ENCODE results near the gene TMEM163. TPM values are rescaled to one million over a fixed set of nuclear protein-coding genes. Genes with fewer than 3 reads are reported as not detected.

TMEM163 gene
- polyA plus RNA-seq, 6 donors from 2014 or later: 0.33 to 1.0 (median 0.47) TPM

DNA sequence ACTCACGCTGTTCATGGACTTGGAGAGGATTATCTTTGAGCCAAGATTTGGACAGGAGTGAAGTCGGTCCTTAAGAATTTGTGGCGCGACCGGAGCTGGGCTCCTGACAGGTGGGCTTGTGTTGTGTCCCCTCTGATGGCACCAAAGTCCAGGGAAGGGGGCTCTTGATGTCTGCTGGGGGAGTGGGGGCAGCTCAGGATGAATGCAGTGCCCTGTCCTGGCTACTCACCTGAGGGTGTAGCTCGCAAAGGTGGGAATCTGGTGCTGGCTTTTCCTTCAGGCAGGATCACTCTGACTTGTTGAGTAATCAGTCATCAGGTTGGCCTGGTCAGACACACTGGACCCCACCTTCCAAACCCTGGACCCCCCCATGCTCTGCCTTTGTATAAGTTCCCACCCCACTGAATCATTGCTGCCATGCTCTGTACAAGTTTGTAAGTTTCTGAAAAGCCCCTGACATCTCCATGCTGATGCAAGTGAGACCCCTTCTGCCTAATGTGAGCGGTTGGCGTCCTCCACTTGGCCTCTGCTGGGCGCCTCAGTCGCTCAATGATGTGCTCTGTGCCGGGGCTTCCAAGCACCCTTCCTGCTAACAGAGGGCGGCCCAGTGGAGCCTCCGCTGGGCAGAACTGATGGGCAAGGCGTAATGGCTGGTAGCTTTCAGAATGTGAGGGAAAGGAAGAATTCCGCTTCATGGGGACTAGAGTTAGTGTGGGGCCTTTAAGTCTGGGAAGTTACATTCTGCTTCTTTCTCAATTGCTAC is 268.9 kb downstream of the TMEM163 start:
- Mint-ChIP-seq H3K4me1 (peaks cover 3 to 13% (median 11%) of the 10 kb centered on the region in 3 donors), H3K27me3 (no peaks in the 10 kb centered on the region), H3K36me3 (peaks cover 8 to 10% of the 10 kb centered on the region in 2 donors), H3K9me3 (peaks cover 0 to 2% (median 0%) of the 10 kb centered on the region in 7 donors), H3K27ac (peak overlapping the region in 3 of 6 donors; percentile 14 to 95 (median 78)), H3K4me3 (no peak overlapping the region)
- ATAC-seq (ENCODE audit: low read depth in 2 of 2): no peak
- no peak for DNase-seq

DNA sequence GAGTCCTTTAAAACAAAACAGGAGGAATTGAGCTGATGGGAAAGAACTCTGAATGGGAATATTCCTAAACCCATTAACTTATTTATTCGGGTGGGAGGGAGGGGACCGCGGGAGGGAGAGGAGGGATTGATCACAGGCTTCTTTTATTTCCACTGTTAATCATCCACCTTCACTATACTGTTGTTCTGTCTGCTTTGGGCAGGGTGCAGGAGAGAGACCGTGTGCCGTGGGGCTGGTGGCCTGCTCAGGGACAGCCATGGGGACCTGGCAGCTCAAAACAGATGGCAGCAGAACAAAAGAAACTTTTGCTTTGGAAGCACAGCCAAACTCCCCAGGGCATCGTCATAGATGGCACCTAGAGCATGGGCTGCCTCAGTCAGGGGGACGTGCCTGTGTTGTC is 269.6 kb downstream of the TMEM163 start:
- Mint-ChIP-seq H3K27me3 (no peaks in the 10 kb centered on the region), H3K27ac (peak overlapping the region in 4 of 6 donors; percentile 32 to 83 (median 74)), H3K4me3 (no peak overlapping the region), H3K4me1 (peaks cover 3 to 11% (median 11%) of the 10 kb centered on the region in 3 donors), H3K36me3 (peaks cover 8 to 10% of the 10 kb centered on the region in 2 donors), H3K9me3 (peaks cover 0 to 2% (median 0%) of the 10 kb centered on the region in 7 donors)
- DNase-seq (no peak), ATAC-seq (ENCODE audit: low read depth in 2 of 2) (no peak)

DNA sequence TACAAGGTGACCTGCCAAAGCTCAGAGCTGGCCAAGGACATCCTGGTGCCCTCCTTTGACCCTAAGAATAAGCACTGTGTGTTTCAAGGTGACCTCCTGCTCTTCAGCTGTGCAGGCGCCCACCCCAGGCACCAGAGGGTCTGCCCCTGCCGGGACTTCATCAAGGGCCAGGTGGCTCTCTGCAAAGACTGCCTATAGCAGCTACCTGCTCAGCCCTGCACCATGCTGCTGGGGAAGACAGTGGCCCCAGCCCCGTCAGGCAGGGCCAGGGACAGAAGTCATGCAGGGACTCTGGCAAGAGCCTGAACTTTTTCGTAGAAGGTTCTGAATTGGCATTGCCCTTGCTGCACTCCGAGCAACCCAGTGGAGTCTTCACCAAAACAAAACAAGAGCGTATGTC is 270.1 kb downstream of the TMEM163 start:
- Mint-ChIP-seq H3K36me3 (peaks cover 8 to 10% of the 10 kb centered on the region in 2 donors), H3K27ac (peak overlapping the region in 4 of 6 donors; percentile 15 to 78 (median 42))

DNA sequence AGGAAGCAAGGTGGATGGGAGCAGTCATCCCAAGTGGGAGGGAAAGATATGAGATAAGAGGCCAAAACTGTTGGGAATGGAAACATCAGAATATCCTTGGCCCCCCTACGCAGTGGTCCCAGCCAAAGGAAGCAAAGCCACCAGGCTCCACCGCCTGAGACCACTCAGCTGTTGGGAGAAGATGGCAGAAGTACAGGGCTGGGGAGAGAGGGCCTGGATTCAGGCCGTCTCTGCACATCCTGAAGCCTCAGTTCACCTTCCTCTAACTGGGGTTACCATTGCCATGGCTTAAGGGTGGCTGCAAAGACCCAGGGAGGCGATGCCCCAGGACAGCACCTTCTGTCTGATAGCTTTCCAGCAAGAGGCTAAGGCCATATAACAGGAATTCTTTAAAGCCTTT is 271.1 kb downstream of the TMEM163 start:
- Mint-ChIP-seq H3K4me3 (no peak overlapping the region), H3K27me3 (no peaks in the 10 kb centered on the region), H3K4me1 (peaks cover 6 to 11% (median 11%) of the 10 kb centered on the region in 3 donors), H3K36me3 (peaks cover 8 to 10% of the 10 kb centered on the region in 2 donors), H3K27ac (peak overlapping the region in 1 of 6 donors; percentile 28), H3K9me3 (peaks cover 0 to 2% (median 0%) of the 10 kb centered on the region in 7 donors)
- no peak for ATAC-seq (ENCODE audit: low read depth in 2 of 2)
- DNase-seq: no peak

More for the DNA sequence above, 270.1 kb downstream of the TMEM163 start:
- peaks cover 3 to 11% (median 11%) of the 10 kb centered on the region in 3 donors for H3K4me1 Mint-ChIP-seq
- ATAC-seq (ENCODE audit: low read depth in 2 of 2): no peak
- no peak for DNase-seq
- peaks cover 0 to 2% (median 0%) of the 10 kb centered on the region in 7 donors for H3K9me3 Mint-ChIP-seq
- H3K27me3 Mint-ChIP-seq: no peaks in the 10 kb centered on the region
- H3K4me3 Mint-ChIP-seq: peak overlapping the region in 1 of 8 donors; percentile 12

DNA sequence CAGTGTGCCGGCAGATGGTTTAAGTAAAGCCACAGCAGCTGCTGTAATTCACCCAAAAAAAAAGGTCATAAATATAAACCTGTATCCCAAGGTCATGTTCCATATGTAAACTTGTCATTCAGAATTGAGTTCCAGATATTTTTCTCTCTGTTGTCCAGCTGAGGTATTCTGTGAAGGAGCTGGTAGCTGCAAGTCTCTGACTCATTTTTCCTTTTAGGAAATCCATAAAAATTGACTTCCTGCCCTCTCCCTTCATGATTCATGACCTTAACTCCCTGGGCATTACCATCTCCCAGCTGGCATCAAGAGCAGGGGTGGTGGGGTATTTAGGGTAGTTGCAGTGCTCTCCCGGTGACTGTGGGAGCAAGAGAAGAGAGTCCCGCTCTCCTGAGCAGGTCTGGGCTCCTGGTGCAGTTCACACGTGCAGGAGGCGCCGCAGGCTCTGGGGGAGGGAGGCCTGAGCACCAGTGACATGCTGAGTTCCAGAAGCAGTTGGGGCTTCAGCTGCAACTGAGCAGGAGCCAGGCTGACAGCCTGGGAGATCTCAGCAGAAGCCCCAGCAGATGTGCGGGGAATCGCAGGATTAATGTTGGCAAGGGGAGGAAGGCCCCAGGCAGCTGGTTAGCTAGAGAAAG is 272.3 kb downstream of the TMEM163 start:
- ATAC-seq (ENCODE audit: low read depth in 2 of 2): no peak
- Mint-ChIP-seq H3K4me1 (peaks cover 6 to 11% (median 11%) of the 10 kb centered on the region in 3 donors), H3K36me3 (peaks cover 4 to 8% of the 10 kb centered on the region in 2 donors), H3K4me3 (no peak overlapping the region), H3K27me3 (no peaks in the 10 kb centered on the region), H3K27ac (peak overlapping the region in 3 of 6 donors; percentile 26 to 70 (median 38)), H3K9me3 (peaks cover 0 to 2% (median 0%) of the 10 kb centered on the region in 7 donors)
- DNase-seq: no peak

DNA sequence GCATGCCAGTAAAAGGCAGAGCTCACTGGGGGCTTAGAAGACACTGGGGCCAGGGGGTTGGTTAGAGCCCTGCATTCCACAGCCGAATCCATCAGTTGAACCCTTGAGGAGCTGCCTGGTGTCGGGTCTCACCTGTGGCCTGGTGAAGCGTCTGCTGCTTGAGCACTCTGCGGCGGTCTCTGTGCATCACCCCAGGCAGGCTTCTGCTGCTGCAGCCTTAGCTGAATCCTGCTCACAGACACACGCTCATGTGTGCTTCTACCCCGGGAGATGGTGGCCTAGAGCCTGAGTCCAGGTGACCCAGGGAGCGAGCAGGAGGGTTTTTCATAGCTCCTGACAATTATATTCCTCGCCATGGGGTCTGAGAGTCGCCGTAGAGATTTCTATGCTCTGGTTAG is 272.8 kb downstream of the TMEM163 start:
- ATAC-seq (ENCODE audit: low read depth in 2 of 2) (no peak), DNase-seq (no peak)
- Mint-ChIP-seq H3K9me3 (peaks cover 0 to 2% (median 0%) of the 10 kb centered on the region in 7 donors), H3K4me3 (no peak overlapping the region), H3K27ac (peak overlapping the region in 2 of 6 donors; percentile 26 to 49), H3K36me3 (peaks cover 4 to 12% of the 10 kb centered on the region in 2 donors), H3K27me3 (no peaks in the 10 kb centered on the region), H3K4me1 (peaks cover 7 to 8% (median 8%) of the 10 kb centered on the region in 3 donors)

DNA sequence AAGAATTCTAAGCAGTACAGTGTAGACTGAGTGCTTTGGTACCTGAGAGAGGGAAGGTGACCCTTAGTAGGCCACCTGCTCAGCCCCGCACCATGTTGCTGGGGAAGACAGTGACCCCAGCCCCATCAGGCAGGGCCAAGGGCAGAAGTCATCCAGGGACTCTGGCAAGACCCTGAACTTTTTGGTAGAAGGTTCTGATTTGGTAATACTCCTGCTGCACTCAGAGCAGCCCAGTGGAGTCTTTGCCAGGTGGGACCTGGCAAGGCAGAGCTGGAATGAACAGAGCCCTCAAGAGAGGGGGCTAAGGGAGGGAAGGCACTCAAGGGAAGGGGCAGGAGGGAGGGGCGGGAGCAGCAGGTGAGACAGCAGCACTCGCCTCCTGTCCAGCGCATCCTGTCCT is 273.7 kb downstream of the TMEM163 start:
- no peak for DNase-seq
- Mint-ChIP-seq H3K9me3 (peaks cover 0 to 2% (median 0%) of the 10 kb centered on the region in 7 donors), H3K36me3 (peaks cover 8 to 19% of the 10 kb centered on the region in 2 donors), H3K4me3 (peak overlapping the region in 1 of 8 donors; percentile 5), H3K4me1 (peaks cover 0 to 9% (median 4%) of the 10 kb centered on the region in 3 donors), H3K27ac (peak overlapping the region in 2 of 6 donors; percentile 26 to 73), H3K27me3 (no peaks in the 10 kb centered on the region)
- ATAC-seq (ENCODE audit: low read depth in 2 of 2): no peak

DNA sequence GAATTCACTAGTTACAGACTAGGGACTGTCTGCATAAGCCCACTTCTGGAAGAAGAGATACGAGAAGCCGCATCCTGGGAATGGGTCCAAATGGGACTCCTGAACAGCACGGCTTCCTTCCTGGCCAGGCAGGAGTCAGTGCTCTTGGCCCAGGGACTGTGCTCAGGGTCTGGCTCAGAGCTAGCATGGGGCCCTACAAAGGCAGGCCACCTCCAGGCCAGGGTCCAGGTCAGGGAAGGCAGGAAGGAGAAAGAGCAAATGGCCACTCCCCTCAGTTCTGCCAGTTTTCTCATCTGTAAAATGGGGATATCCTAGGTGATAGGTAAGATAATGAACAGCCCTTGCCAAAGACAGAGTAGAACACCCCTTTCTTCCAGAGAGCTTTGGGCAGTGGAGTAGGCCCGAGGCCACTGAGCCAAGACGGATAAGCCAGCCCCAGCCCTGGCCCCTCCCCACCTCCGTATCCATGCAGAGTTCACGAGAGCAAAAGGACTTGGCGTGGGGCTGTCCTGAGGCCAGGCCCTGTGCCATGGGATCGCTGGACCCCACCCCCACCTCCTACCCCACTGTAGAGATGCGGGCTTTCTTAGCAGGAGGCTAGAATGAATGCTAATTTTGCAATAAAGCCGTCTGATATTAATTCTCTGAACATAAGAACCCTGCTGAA is 274.9 kb downstream of the TMEM163 start:
- peak overlapping the region in 1 of 8 donors; percentile 9 for H3K4me3 Mint-ChIP-seq
- DNase-seq (no peak), ATAC-seq (ENCODE audit: low read depth in 2 of 2) (no peak)
- peaks cover 12 to 24% of the 10 kb centered on the region in 2 donors for H3K36me3 Mint-ChIP-seq
- H3K27ac Mint-ChIP-seq: peak overlapping the region in 1 of 6 donors; percentile 52
- peaks cover 0 to 2% (median 0%) of the 10 kb centered on the region in 7 donors for H3K9me3 Mint-ChIP-seq
- H3K27me3 Mint-ChIP-seq: no peaks in the 10 kb centered on the region
- H3K4me1 Mint-ChIP-seq: peaks cover 0 to 9% (median 4%) of the 10 kb centered on the region in 3 donors

DNA sequence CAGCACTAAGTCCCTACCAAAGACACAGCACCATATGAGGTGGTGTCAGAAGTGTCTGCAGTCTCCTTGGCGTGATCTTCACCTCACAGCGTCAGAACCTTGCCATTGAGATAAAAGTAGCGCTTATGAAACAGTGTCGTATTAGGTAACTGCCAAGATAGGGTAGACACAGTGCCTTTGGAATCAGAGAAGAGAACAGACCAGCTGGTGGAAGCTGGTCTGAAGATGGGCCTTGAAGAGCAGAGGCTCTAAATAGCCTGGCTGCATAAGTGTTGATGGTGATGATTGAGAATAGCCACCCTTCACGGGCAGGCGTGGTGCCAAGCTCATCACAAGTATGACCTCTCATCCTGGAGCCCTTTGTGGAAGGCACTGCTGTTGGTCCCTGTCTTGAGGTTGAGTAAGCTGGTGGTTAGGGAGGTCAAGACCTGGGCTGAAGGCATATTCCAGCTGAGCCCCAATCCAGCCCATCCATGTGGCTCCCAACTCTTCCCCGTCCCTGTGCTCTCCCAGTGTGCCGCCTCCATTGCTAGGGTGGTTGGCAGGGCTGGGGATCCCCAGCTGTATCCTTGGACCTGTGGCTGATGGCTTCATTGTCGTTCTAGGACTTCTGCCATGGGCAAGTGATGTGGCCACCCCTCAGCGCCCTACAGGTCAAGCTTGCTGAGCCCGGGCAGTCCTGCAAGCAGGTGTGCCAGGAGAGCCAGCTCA is 277.5 kb downstream of the TMEM163 start:
- H3K27ac Mint-ChIP-seq: peak overlapping the region in 4 of 6 donors; percentile 37 to 88 (median 65)
- DNase-seq (no peak), ATAC-seq (ENCODE audit: low read depth in 2 of 2) (no peak)
- H3K4me3 Mint-ChIP-seq: peak overlapping the region in 1 of 8 donors; percentile 15
- no peaks in the 10 kb centered on the region for H3K9me3 Mint-ChIP-seq
- H3K36me3 Mint-ChIP-seq: peaks cover 8 to 16% of the 10 kb centered on the region in 2 donors
- no peaks in the 10 kb centered on the region for H3K27me3 Mint-ChIP-seq
- peaks cover 0 to 5% (median 4%) of the 10 kb centered on the region in 3 donors for H3K4me1 Mint-ChIP-seq

DNA sequence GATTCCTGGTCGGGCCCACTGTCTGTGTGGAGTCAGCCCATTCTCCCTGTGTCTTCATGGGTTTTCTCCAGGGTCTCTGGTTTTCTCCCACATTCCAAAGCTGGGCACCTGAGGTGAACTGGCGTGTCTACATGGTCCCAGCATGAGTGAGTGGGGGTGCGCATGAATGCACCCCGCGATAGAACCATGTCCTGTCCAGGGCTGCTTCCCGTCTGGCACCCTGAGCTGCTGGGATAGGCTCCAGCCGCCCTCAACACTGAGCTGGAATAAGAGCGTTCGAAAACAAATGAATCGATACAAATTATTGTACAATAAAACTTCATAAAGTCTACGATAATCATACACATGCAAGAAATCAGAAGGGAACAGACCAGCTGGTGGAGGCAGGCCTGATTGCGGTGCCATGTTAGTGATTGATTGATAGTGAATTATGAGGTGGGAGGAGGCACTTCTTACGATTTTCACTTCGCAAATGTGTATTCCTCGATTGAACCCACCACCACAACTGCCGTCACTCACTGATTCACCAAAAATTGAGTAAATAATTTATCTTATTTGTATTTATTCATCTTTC is 278.4 kb downstream of the TMEM163 start:
- no peak overlapping the region for H3K4me3 Mint-ChIP-seq
- peak overlapping the region in 3 of 6 donors; percentile 57 to 89 (median 72) for H3K27ac Mint-ChIP-seq

DNA sequence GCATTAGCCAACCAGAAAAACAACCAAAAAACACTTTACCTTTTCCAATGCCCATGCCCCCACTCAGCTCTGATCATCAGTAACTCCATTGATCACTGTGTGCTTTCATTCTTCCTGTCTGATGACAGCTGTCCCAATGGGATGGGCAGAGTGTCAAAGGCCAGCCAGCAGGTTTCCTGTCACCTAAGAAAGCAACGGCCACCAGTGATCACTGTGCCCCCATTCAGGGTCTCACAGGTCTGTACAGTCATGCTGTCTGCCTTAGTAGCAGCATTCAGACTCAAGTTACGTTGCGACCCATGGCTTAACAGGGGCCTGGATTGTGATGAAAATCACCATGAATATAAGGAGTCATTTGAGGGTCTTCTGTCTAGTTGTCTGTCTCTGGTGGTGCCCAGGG is 280.4 kb downstream of the TMEM163 start:
- H3K9me3 Mint-ChIP-seq: no peaks in the 10 kb centered on the region
- H3K36me3 Mint-ChIP-seq: peaks cover 25 to 40% of the 10 kb centered on the region in 2 donors
- H3K4me3 Mint-ChIP-seq: no peak overlapping the region
- DNase-seq (no peak), ATAC-seq (ENCODE audit: low read depth in 2 of 2) (no peak)
- peaks cover 0 to 21% (median 12%) of the 10 kb centered on the region in 3 donors for H3K4me1 Mint-ChIP-seq
- peak overlapping the region in 3 of 6 donors; percentile 75 to 81 (median 76) for H3K27ac Mint-ChIP-seq
- H3K27me3 Mint-ChIP-seq: no peaks in the 10 kb centered on the region

More for the DNA sequence above, 278.4 kb downstream of the TMEM163 start:
- peaks cover 0 to 6% (median 4%) of the 10 kb centered on the region in 3 donors for H3K4me1 Mint-ChIP-seq
- no peaks in the 10 kb centered on the region for H3K9me3 Mint-ChIP-seq
- H3K36me3 Mint-ChIP-seq: peaks cover 15 to 20% of the 10 kb centered on the region in 2 donors
- no peaks in the 10 kb centered on the region for H3K27me3 Mint-ChIP-seq
- ATAC-seq (ENCODE audit: low read depth in 2 of 2) (no peak), DNase-seq (no peak)

DNA sequence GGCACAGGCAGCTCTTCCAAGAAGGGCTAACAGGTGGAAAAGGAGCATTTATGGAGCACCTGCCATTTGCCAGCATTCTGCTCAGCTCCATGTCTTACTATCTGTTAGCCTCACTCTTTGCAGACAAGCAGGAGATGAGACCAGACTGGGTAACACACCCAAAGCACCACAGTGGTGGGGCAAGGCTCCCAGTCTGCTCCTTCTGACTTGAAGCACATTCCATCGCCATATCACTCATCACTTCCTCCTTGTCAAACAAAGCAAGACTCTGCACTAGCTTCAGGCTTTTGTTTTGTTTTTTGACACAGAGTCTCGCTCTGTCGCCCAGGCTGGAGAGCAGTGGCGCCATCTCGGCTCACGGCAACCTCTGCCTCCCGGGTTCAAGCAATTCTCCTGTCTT is 282.1 kb downstream of the TMEM163 start:
- peaks cover 0 to 18% (median 12%) of the 10 kb centered on the region in 3 donors for H3K4me1 Mint-ChIP-seq
- peaks cover 25 to 50% of the 10 kb centered on the region in 2 donors for H3K36me3 Mint-ChIP-seq
- H3K9me3 Mint-ChIP-seq: no peaks in the 10 kb centered on the region
- H3K4me3 Mint-ChIP-seq: peak overlapping the region in 2 of 8 donors; percentile 3 to 9
- no peaks in the 10 kb centered on the region for H3K27me3 Mint-ChIP-seq
- peak overlapping the region in 2 of 6 donors; percentile 47 to 79 for H3K27ac Mint-ChIP-seq
- ATAC-seq (ENCODE audit: low read depth in 2 of 2) (no peak), DNase-seq (no peak)

All from naive B cell (primary cell).